K562 (cell line): Measurements from ENCODE around the gene MERTK. TPM values are rescaled to one million over a fixed set of nuclear protein-coding genes. Genes with fewer than 3 reads are reported as not detected.

Experiments
- ADNP ChIP-seq: fragments of 200-800 bp; sonication (Bioruptor generic); IDR thresholded peaks from 2 replicates; pipeline ENCODE4 v1.6.1; 2016; ENCODE audit warnings: missing genetic modification characterization, missing compliant biosample characterization
- C11orf30 ChIP-seq: fragments of 450-650 bp; IDR thresholded peaks from 2 replicates; pipeline ENCODE4 v1.6.1; 2016; ENCODE audit warnings: low read depth, mild to moderate bottlenecking
- CREB1 ChIP-seq, 2 experiments: sonication (generic) in 1 of 2; formaldehyde crosslinking in 1 of 2; IDR thresholded peaks; 2 replicates each; pipeline versions ENCODE4 v1.6.1 to v1.8.0; 2012 to 2022; ENCODE audit warnings: inconsistent platforms in 1 of 2, mild to moderate bottlenecking in 1 of 2, missing genetic modification reagents in 1 of 2, moderate library complexity in 1 of 2
- DLX4 ChIP-seq: fragments of 250-450 bp; sonication (Bioruptor Pico); IDR thresholded peaks from 2 replicates; pipeline ENCODE4 v1.6.1; 2021; ENCODE audit warnings: mild to moderate bottlenecking
- FIP1L1 ChIP-seq: fragments of 200-400 bp; formaldehyde crosslinking; IDR thresholded peaks from 2 replicates; pipeline ENCODE4 v1.6.1; 2018; ENCODE audit warnings: mild to moderate bottlenecking, low read depth, low read length; ENCODE audit not compliant: poor library complexity, severe bottlenecking
- MEIS2 ChIP-seq: fragments of 450-650 bp; IDR thresholded peaks from 2 replicates; pipeline ENCODE4 v1.6.1; 2014; ENCODE audit warnings: mild to moderate bottlenecking; ENCODE audit not compliant: partially characterized antibody
- MNT ChIP-seq, 2 experiments: fragments of 450-650 bp; conservative IDR thresholded peaks; 2 replicates each; pipeline ENCODE4 v1.6.1; 2017; ENCODE audit warnings: mild to moderate bottlenecking in 2 of 2, moderate library complexity in 2 of 2
- MYBL2 ChIP-seq, 2 experiments: fragments of 450-650 bp in 1 of 2; sonication (generic) in 1 of 2; formaldehyde crosslinking in 1 of 2; IDR thresholded peaks; 2 replicates each; pipeline versions ENCODE4 v1.6.1 to v1.8.1; 2017 to 2022; ENCODE audit warnings: borderline replicate concordance in 1 of 2, inconsistent platforms in 1 of 2, low read depth in 1 of 2, mild to moderate bottlenecking in 1 of 2, missing genetic modification reagents in 1 of 2, moderate library complexity in 1 of 2
- PML ChIP-seq: IDR thresholded peaks from 2 replicates; pipeline ENCODE4 v1.6.1; 2012; ENCODE audit warnings: low read length, inconsistent platforms
- SMARCC2 ChIP-seq: fragments of 450-650 bp; IDR thresholded peaks from 2 replicates; pipeline ENCODE4 v1.6.1; 2017; ENCODE audit warnings: antibody characterized with exemption, moderate library complexity, mild to moderate bottlenecking, low read depth
- SNRNP70 ChIP-seq: fragments of 200-400 bp; formaldehyde crosslinking; optimal IDR thresholded peaks from 2 replicates; pipeline ENCODE3; 2017; ENCODE audit warnings: low read depth, low read length
- TBP ChIP-seq: optimal IDR thresholded peaks from 2 replicates; pipeline ENCODE3; 2011; ENCODE audit warnings: low read depth, low read length, improper control_type of control experiment
- ZFP30 ChIP-seq: fragments of 250-450 bp; sonication (Bioruptor Pico); IDR thresholded peaks from 2 replicates; pipeline ENCODE4 v1.8.0; 2022; ENCODE audit warnings: moderate library complexity, mild to moderate bottlenecking, inconsistent platforms, borderline replicate concordance
- ZNF12 ChIP-seq: sonication (generic); formaldehyde crosslinking; IDR thresholded peaks from 2 replicates; pipeline ENCODE4 v1.4.0; 2020; ENCODE audit warnings: mild to moderate bottlenecking, missing genetic modification reagents
- ZNF121 ChIP-seq: sonication (generic); formaldehyde crosslinking; conservative IDR thresholded peaks from 2 replicates; pipeline ENCODE4 v1.8.0; 2022; ENCODE audit warnings: missing genetic modification reagents
- ZNF140 ChIP-seq: fragments of 250-450 bp; sonication (Bioruptor Pico); IDR thresholded peaks from 2 replicates; pipeline ENCODE4 v1.8.0; 2021; ENCODE audit warnings: moderate library complexity, mild to moderate bottlenecking, inconsistent platforms
- ZNF347 ChIP-seq: fragments of 450-650 bp; formaldehyde crosslinking; IDR thresholded peaks from 2 replicates; pipeline ENCODE4 v1.4.0; 2020; ENCODE audit warnings: low read depth, mild to moderate bottlenecking, moderate library complexity
- ZNF449 ChIP-seq: fragments of 250-450 bp; sonication (Bioruptor Pico); IDR thresholded peaks from 2 replicates; pipeline ENCODE4 v1.8.0; 2022; ENCODE audit warnings: moderate library complexity, mild to moderate bottlenecking, inconsistent platforms
- polyA plus RNA-seq, 8 experiments: library from polyadenylated mRNA; depleted of rRNA in 4 of 8; stranded (reverse) in 5 of 8; unstranded in 3 of 8; fragments of >200 nt; fragmentation: Nextera tagmentation in 2 of 8; fragmentation: Illumina TruSeq in 1 of 8; extraction: Ambion mirVana in 2 of 8; extraction: Trizol in 1 of 8; gene quantifications; 2 replicates each; pipeline versions ENCODE4 v1.2.1 to v1.2.3, GENCODE V29; 2011 to 2014; ENCODE audit warnings: inconsistent platforms in 1 of 8, missing spikeins in 1 of 8
- total RNA-seq, 7 experiments: library from RNA; depleted of rRNA in 6 of 7; stranded (reverse); fragments of >200 nt in 6 of 7; fragmentation: Illumina TruSeq in 2 of 7; extraction: Trizol in 2 of 7; gene quantifications; 2 replicates each; pipeline versions ENCODE4 v1.2.1 to v1.2.3, GENCODE V29; 2011 to 2021; ENCODE audit warnings: low replicate concordance in 1 of 7
- TF ChIP-seq, protein P1 (sequence below): fragments of 150-350 bp; IDR thresholded peaks from 2 replicates; pipeline ENCODE4 v1.6.1; 2014; ENCODE audit warnings: low read depth, mild to moderate bottlenecking, low read length, borderline replicate concordance

MERTK gene
- total and polyA plus RNA-seq, 9 of the 15 experiments (the other 6 are each of a cell fraction or from before 2014, with no cell fraction given), result 0.23 to 1.6 (median 0.74) TPM

DNA sequence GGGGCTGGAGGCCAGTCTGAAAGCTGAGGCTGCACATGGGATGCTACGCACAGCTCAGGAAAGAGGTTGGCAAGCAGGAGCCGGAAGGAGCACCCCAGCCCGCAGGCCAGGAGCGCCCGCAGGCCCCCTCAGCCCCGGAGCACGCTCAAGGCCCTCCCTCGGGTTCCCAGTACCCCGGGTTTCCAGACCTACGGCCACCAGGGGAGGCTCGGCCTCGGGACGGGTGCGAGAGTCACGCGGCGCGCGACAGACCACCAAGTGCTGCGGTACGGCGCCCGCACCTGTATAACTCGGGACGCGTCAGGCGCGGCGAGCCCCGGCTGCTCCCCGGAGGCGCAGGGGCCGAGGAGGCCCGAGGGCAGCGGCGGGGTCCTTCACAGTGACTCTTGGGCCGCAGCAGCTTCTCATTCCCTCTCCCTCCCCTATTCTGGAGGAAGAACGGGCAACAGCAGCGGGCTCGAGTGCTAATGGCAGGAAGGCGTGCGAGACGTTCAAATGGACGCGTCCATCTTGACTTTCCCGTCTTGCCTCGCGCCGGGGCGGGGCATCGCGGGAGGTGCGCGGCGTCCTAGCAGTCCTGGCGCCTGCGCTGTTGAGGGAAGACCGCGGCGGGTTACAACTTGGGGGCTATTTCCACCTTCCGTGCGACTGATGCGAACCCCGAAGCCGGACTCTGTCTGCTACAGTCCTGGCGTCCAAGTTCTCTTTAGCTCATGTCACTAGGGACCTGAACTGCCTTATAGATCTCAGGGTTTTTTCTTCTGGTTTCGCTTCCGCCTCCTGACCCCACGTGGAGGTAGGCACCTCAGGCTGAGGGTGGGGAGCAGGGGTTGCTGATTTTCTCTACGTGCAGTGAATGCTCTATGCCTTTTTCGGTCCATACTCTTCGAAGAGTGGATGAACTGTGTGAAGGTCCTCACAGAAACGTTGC lies 14.5 kb upstream of the MERTK start, which contains the start of gene ANAPC1 (continued):
- no peak for TF ChIP-seq DLX4 (CRISPR knock-in tag)
- peak; percentile 56 for TF ChIP-seq PML
- no peak for TF ChIP-seq ZFP30 (CRISPR knock-in tag)
- no peak for TF ChIP-seq ZNF347 (CRISPR knock-in tag)
- TF ChIP-seq, protein P1, sequence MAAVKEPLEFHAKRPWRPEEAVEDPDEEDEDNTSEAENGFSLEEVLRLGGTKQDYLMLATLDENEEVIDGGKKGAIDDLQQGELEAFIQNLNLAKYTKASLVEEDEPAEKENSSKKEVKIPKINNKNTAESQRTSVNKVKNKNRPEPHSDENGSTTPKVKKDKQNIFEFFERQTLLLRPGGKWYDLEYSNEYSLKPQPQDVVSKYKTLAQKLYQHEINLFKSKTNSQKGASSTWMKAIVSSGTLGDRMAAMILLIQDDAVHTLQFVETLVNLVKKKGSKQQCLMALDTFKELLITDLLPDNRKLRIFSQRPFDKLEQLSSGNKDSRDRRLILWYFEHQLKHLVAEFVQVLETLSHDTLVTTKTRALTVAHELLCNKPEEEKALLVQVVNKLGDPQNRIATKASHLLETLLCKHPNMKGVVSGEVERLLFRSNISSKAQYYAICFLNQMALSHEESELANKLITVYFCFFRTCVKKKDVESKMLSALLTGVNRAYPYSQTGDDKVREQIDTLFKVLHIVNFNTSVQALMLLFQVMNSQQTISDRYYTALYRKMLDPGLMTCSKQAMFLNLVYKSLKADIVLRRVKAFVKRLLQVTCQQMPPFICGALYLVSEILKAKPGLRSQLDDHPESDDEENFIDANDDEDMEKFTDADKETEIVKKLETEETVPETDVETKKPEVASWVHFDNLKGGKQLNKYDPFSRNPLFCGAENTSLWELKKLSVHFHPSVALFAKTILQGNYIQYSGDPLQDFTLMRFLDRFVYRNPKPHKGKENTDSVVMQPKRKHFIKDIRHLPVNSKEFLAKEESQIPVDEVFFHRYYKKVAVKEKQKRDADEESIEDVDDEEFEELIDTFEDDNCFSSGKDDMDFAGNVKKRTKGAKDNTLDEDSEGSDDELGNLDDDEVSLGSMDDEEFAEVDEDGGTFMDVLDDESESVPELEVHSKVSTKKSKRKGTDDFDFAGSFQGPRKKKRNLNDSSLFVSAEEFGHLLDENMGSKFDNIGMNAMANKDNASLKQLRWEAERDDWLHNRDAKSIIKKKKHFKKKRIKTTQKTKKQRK, result no peak
- no peak for TF ChIP-seq SNRNP70
- peak; percentile 60 for TF ChIP-seq MEIS2
- TF ChIP-seq MYBL2 (IDR thresholded peaks at IDR 0.05; ENCODE audit: low read depth), result peak; percentile 50; the same call in 1 of the 2 replicates
- no peak for TF ChIP-seq MYBL2 (CRISPR knock-in tag; IDR thresholded peaks at IDR 0.05; ENCODE audit: borderline replicate concordance)
- peak; percentile 90 for TF ChIP-seq TBP
- no peak; the same call in 1 of the 2 replicates for TF ChIP-seq CREB1 (IDR thresholded peaks at IDR 0.05)
- TF ChIP-seq CREB1 (CRISPR knock-in tag; IDR thresholded peaks at IDR 0.05), result peak; percentile 73
- TF ChIP-seq ZNF140 (CRISPR knock-in tag), result no peak
- TF ChIP-seq ADNP (tag), result no peak
- TF ChIP-seq ZNF449, result no peak
- TF ChIP-seq FIP1L1, result peak; percentile 68
- peak; percentile 88 for TF ChIP-seq C11orf30
- TF ChIP-seq SMARCC2, result no peak
- TF ChIP-seq ZNF121, result peak; percentile 12; the same call in 1 of the 2 replicates
- peak; percentile 30; the same call in 1 of the 2 replicates for TF ChIP-seq ZNF12 (CRISPR knock-in tag)
- peak; percentile 96 for TF ChIP-seq MNT (conservative IDR thresholded peaks at IDR 0.05)
